Body of pancreas (tissue), 4 donors: ENCODE results near the gene KCTD6. TPM values are rescaled to one million over a fixed set of nuclear protein-coding genes. Genes with fewer than 3 reads are reported as not detected.

Experiments used
- ATAC-seq: fragments of 150-250 bp; one replicate; pipeline ENCODE4 v1.9.1; 2016
- DNase-seq, 4 donors: peaks; one replicate each; pipeline ENCODE4 v3.0.0-alpha.2; 2019
- H3K27ac ChIP-seq, 4 donors: fragments of 200-600 bp; sonication (generic); 1 replicate in 3 of 4; 2 replicates in 1 of 4; pipeline versions ENCODE4 v1.5.1 to v1.6.1; 2016 to 2019; ENCODE audit warnings: mild to moderate bottlenecking in 1 of 4, mixed read lengths in 1 of 4, moderate library complexity in 1 of 4
- H3K27me3 ChIP-seq, 2 donors: fragments of 200-600 bp; sonication (generic); one replicate each; pipeline ENCODE4 v1.6.0; 2016; ENCODE audit warnings: mild to moderate bottlenecking in 1 of 2
- H3K36me3 ChIP-seq, 2 donors: fragments of 200-600 bp; sonication (generic); replicated peaks in 1 of 2; 2 replicates each; pipeline ENCODE4 v1.5.1; 2016; ENCODE audit warnings: low read depth in 2 of 2; ENCODE audit not compliant: insufficient read depth in 1 of 2
- H3K4me1 ChIP-seq: fragments of 200-600 bp; sonication (generic); one replicate; pipeline ENCODE4 v1.6.0; 2016
- H3K4me3 ChIP-seq, 2 donors: fragments of 200-600 bp; sonication (generic); 1 replicate in 1 of 2; 2 replicates in 1 of 2; pipeline ENCODE4 v1.5.1; 2016 to 2019
- H3K9me3 ChIP-seq, 3 donors: fragments of 200-600 bp; sonication (generic); 1 replicate in 2 of 3; 2 replicates in 1 of 3; pipeline ENCODE4 v1.5.1; 2016
- POLR2A ChIP-seq, 3 donors: fragments of 450-650 bp; IDR thresholded peaks; one replicate each; pipeline ENCODE4 v1.6.1; 2016; ENCODE audit warnings: antibody characterized with exemption in 3 of 3, mild to moderate bottlenecking in 2 of 3
- WGBS, 2 donors: methylation state at CpG; one replicate each; pipeline ENCODE4 v1.1.5; 2017; 5-methylcytosine and 5-hydroxymethylcytosine counted together
- intact Hi-C: fragments of 100-400 bp; cut with DNase I; formaldehyde crosslinking; loops from one replicate; pipeline ENCODE4 v1.15.1; 2023
- total RNA-seq, 2 donors: library from RNA; depleted of rRNA; stranded (reverse); fragments of >200 nt; gene quantifications; one replicate each; pipeline ENCODE4 v1.1.0, GENCODE V29; 2016
- TF ChIP-seq, protein P1 (sequence below), 7 experiments: fragments of 450-650 bp in 4 of 7; fragments of 200-600 bp in 3 of 7; sonication (generic) in 3 of 7; IDR thresholded peaks; one replicate each; pipeline ENCODE4 v1.5.1; 2016 to 2019; ENCODE audit warnings: antibody characterized with exemption in 7 of 7

The KCTD6 gene
- 10 to 100 TPM in 1 of 2 donors, 1 to 10 TPM in 1; 1.3 to 13.0 TPM for total RNA-seq

DNA sequence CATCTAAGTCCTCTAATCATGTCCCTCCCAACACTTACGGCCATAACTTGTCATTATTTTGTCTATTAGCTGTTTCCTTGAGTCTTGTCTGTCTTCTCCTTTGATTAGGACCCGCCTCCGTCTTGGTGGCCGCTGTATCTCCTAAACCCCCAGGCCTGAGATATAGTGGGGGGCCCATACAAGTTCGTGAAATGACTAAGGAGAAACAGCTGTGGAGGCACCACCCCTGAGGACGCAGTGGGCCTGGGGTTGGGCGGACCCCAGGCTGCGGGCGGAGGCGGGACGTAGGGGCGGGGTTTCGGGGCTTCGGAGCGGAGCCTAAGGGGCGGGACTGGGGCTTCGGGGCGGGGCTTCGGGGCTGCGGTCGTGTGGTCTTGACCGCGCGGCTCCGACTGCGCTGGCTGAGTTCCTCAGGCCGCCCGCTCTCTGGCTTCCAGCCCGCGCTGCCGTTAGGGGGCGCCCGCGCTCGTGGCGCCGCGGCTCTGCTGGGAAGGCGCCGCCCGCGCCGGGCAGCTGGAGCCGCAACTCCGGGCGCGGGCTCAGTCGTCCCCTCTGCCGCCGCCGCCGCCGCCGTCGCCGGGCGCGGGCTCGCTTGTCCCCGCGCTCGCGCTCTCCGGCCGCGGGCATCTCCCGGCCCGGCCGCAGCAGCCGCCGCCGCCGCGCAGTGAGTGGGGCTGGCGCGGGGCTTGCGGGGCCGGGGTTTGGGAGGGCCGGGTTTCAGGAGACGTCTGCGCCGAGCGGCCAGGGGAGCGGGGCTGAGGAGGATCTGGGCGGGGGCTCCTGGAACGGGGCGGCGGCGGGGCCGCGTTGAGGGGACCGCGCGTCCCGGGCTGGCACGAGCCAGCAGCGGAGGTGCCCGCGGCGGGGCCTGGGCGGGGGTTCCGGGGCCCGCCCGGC, at the start of gene KCTD6:
Gene KCTD6, plus strand, starts transcription at position 591 of the 897 bp plus-strand sequence. CDS start 6,660 bp downstream, outside the sequence.
- H3K27me3 ChIP-seq = no peaks in the 10 kb centered on the region
- ATAC-seq (peak; percentile 96), DNase-seq (peak; percentile 93 to 95 (median 94))
- H3K4me1 ChIP-seq = peaks cover 36% of the 10 kb centered on the region
- TF ChIP-seq POLR2A (IDR thresholded peaks at IDR 0.05) = peak in 1 of 3 donors; percentile 36
- TF ChIP-seq, protein P1, sequence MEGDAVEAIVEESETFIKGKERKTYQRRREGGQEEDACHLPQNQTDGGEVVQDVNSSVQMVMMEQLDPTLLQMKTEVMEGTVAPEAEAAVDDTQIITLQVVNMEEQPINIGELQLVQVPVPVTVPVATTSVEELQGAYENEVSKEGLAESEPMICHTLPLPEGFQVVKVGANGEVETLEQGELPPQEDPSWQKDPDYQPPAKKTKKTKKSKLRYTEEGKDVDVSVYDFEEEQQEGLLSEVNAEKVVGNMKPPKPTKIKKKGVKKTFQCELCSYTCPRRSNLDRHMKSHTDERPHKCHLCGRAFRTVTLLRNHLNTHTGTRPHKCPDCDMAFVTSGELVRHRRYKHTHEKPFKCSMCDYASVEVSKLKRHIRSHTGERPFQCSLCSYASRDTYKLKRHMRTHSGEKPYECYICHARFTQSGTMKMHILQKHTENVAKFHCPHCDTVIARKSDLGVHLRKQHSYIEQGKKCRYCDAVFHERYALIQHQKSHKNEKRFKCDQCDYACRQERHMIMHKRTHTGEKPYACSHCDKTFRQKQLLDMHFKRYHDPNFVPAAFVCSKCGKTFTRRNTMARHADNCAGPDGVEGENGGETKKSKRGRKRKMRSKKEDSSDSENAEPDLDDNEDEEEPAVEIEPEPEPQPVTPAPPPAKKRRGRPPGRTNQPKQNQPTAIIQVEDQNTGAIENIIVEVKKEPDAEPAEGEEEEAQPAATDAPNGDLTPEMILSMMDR (IDR thresholded peaks at IDR 0.05) = peak; percentile 48 to 99 (median 83)
- H3K4me3 ChIP-seq = peak within 1 kb of the TSS; percentile 23 to 73
- 0 to 2% methylated on average over 19 to 78 of the region's 104 CpGs for WGBS, 2 donors
- intact Hi-C loops = no loop called here
- H3K36me3 ChIP-seq = no peaks in the 10 kb centered on the region
- no peaks in the 10 kb centered on the region for H3K9me3 ChIP-seq
- H3K27ac ChIP-seq = peak within 1 kb of the TSS; percentile 48 to 80 (median 73)

DNA sequence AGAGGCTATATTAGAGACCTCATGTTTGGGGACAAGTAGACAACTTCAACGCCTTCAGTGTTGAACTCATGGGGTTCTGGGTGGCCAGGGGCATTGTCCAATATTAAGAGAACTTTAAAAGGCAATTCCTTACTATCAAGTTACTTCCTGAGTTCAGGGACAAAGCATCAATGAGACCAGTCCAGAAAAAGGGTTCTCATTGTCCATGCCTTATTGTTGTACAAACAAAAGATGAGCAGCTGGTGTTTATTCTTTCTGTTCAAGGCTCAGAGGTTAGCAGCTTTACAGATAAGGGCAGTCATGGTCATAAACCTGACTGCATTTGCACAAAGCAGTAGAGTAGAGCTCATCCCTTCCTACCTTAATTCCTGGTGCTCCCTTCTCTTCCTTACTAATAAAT, 39.7 kb upstream of the KCTD6 start:
- 64 to 67% methylated on average over 1 of the region's 1 CpG for WGBS, 2 donors

DNA sequence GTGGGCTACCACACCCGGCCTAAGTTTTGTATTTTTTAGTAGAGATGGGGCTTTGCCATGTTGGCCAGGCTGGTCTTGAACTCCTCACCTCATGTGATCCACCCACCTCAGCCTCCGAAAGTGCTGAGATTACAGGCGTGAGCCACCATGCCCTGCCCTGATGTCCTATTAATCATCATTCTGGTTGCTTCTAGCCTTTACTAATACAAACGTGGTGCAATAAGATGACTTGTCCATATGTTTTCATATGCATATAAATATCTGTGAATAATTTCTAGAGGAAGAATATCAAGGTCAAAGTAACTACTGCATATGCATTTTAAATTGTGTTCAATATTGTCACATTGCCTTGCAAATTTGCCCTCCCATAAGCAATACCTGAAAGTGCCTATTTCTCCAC, 32.7 kb upstream of the KCTD6 start:
- DNase-seq (no peak), ATAC-seq (no peak)
- H3K4me3 ChIP-seq = no peak overlapping the region
- no peaks in the 10 kb centered on the region for H3K27me3 ChIP-seq
- H3K4me1 ChIP-seq = peaks cover 13% of the 10 kb centered on the region
- no peaks in the 10 kb centered on the region for H3K36me3 ChIP-seq
- H3K27ac ChIP-seq = no peak overlapping the region
- intact Hi-C loops = no loop called here
- TF ChIP-seq, protein P1 (IDR thresholded peaks at IDR 0.05) = no peak
- TF ChIP-seq POLR2A (IDR thresholded peaks at IDR 0.05) = no peak
- 79 to 82% methylated on average over 4 of the region's 4 CpGs for whole genome bisulfite sequencing, 2 donors
- H3K9me3 ChIP-seq = no peaks in the 10 kb centered on the region

More for the DNA sequence above, 39.7 kb upstream of the KCTD6 start:
- intact Hi-C loops = no loop called here
- no peaks in the 10 kb centered on the region for H3K36me3 ChIP-seq
- ATAC-seq (no peak), DNase-seq (no peak)
- no peaks in the 10 kb centered on the region for H3K4me1 ChIP-seq
- no peak overlapping the region for H3K27ac ChIP-seq
- no peaks in the 10 kb centered on the region for H3K27me3 ChIP-seq
- peaks cover 0 to 6% (median 0%) of the 10 kb centered on the region in 3 donors for H3K9me3 ChIP-seq
- no peak overlapping the region for H3K4me3 ChIP-seq
- no peak for TF ChIP-seq POLR2A (IDR thresholded peaks at IDR 0.05)
- TF ChIP-seq, protein P1 (IDR thresholded peaks at IDR 0.05) = no peak

DNA sequence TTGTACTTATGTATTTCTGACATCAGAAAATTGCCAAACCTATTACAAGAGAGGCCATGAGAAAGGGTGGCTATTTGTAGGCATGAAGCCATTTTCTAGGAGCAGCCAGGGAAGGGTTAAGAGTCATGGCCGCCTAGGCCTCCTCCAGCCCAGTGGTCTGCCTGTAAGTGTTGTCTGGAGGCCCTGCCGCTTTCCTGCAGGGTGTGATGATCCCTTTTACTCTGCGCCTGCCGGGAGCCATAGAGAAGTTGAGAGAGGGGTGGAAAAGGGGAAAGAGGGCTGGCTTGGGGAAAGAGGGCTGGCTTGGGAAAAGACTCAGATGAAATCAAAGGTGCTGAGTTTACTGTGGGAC, 29.1 kb upstream of the KCTD6 start:
- no peak overlapping the region for H3K4me3 ChIP-seq
- peaks cover 13% of the 10 kb centered on the region for H3K4me1 ChIP-seq
- ATAC-seq = no peak
- no peak for TF ChIP-seq POLR2A (IDR thresholded peaks at IDR 0.05)
- intact Hi-C loops = no loop called here
- no peaks in the 10 kb centered on the region for H3K9me3 ChIP-seq
- WGBS, 2 donors = 70 to 74% methylated on average over 4 of the region's 4 CpGs
- H3K27me3 ChIP-seq = no peaks in the 10 kb centered on the region
- H3K36me3 ChIP-seq = no peaks in the 10 kb centered on the region
- DNase-seq = no peak
- H3K27ac ChIP-seq = no peak overlapping the region

DNA sequence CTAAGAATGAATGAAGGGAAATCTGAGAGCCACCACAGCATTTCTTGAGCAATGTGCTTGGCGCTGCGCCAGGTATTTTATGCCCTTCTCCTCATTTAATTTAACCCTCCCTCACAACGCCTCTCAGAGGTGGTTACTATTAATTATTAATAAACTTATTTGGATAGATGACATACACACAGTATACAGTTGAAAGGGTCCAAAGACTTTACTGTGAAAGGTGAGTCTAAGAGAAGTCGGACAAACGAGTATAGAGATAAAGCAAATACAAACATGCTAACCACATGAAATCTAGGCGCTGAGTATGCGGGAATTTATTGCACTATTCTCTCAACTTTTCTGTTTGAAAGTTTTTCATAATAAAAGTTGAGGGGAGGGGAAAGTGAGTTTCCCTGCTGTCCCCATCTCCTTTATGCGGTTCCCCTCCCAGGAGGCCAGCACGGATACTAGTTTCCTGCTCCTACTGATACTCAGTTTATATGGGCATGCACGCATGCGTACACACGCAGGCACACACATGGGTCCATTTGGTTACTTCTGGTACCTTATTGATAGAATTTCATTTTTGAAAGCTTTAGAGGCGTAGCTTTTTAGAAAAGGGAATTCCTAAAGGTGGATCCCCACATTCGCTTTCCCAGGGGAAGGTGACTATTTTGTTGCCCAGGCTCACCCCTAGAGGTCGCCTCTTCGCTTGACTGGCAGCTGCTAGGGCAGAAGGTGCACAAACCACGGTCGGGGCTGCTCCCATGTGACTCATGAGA, 28.5 kb upstream of the KCTD6 start:
- no peak overlapping the region for H3K4me3 ChIP-seq
- TF ChIP-seq, protein P1 (IDR thresholded peaks at IDR 0.05) = peak; percentile 70 to 83 (median 75)
- no peak for TF ChIP-seq POLR2A (IDR thresholded peaks at IDR 0.05)
- no peak overlapping the region for H3K27ac ChIP-seq
- DNase-seq (peak; percentile 73 to 80 (median 78)), ATAC-seq (peak; percentile 84)
- H3K36me3 ChIP-seq = no peaks in the 10 kb centered on the region
- H3K4me1 ChIP-seq = peaks cover 13% of the 10 kb centered on the region
- intact Hi-C loops = no loop called here
- H3K9me3 ChIP-seq = no peaks in the 10 kb centered on the region
- H3K27me3 ChIP-seq = no peaks in the 10 kb centered on the region
- 8 to 11% methylated on average over 12 to 18 of the region's 18 CpGs for WGBS, 2 donors
